ENCODE measurements around the gene ADH1A. TPM values are rescaled to one million over a fixed set of nuclear protein-coding genes. Genes with fewer than 3 reads are reported as not detected.
"Not testable (repeated sequence)": the region's sequence is repeated elsewhere in the genome, so short reads cannot be mapped to it uniquely, and the experiment has no call there.

Gene ADH1A
- polyA plus RNA-seq, 1 donor: 1.3 TPM

DNA sequence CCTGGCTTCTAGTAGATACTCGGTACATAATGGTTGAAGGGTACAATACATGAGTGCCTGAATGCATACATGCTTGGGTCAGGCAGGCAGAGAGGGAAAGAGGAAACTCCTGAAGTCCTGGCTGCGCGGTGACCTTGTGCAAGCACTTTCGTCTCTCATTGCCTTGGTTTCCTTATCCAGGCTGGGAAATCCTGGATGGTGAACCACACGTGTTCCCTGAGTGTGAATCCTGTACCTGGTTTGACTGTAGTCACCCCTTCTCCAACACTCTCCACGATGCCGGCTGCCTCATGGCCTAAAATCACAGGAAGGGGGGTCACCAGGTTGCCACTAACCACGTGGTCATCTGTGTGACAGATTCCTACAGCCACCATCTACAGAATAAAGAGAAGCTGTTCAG is 27.0 kb upstream of the ADH1A start:
- H3K4me1 ChIP-seq (ENCODE audit: control insufficient read depth, insufficient read depth, low read length); H3K27me3 ChIP-seq (ENCODE audit: control insufficient read depth, insufficient read depth, low read length); H3K27ac ChIP-seq (ENCODE audit: low read length); H3K9me3 ChIP-seq (ENCODE audit: control insufficient read depth, low read depth, low read length); H3K36me3 ChIP-seq (ENCODE audit: control insufficient read depth, insufficient read depth, low read length); H3K4me3 ChIP-seq (ENCODE audit: low read length); DNase-seq: not testable (repeated sequence)
- WGBS (ENCODE audit: insufficient coverage, low lambda C conversion rate): no CpG with 5 or more reads among the region's 8 CpGs

DNA sequence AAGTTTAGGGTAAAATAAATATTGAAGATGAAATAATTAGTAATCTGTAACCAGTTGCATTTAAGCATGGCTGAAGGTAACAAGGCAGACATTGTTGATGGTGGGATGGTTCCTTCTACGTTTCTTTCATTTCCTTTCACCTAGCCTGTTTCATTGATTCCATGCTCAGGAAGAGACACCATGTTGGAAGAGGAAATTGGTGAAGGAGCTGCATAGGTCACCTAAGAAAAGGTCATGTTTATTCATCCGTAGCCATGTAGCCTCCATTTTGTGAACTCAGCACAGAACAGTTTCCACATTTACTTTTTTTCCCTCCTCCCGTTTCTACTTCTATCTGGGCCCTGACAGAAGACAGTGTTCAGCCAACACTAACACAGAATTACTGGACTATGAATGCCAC is 26.6 kb upstream of the ADH1A start:
- Histone ChIP-seq H3K9me3 (ENCODE audit: control insufficient read depth, low read depth, low read length) (no peaks in the 10 kb centered on the region), H3K4me3 (ENCODE audit: low read length) (no peak overlapping the region), H3K36me3 (ENCODE audit: control insufficient read depth, insufficient read depth, low read length) (no peaks in the 10 kb centered on the region), H3K4me1 (ENCODE audit: control insufficient read depth, insufficient read depth, low read length) (peaks cover 3% of the 10 kb centered on the region), H3K27me3 (ENCODE audit: control insufficient read depth, insufficient read depth, low read length) (no peaks in the 10 kb centered on the region), H3K27ac (ENCODE audit: low read length) (no peak overlapping the region)
- no peak for DNase-seq
- no CpG with 5 or more reads among the region's 3 CpGs for WGBS (ENCODE audit: insufficient coverage, low lambda C conversion rate)

DNA sequence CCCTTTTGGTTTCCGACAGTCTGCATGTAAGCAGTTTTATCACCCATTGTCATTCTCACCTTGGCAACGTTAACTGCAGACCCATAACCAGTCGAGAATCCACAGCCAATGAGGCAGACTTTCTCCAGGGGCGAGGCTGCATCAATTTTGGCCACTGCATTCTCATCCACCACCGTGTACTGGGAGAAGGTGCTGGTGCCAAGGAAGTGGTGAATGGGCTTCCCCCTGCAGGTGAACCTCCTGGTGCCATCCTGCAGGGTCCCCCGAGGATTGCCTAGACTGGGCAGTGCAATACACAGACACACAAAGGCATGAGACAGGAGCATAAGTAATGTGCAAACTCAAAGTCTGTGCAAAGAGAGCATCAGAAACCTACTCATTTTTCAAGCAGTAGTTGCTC is 25.1 kb upstream of the ADH1A start:
- H3K36me3 ChIP-seq (ENCODE audit: control insufficient read depth, insufficient read depth, low read length): no peaks in the 10 kb centered on the region

DNA sequence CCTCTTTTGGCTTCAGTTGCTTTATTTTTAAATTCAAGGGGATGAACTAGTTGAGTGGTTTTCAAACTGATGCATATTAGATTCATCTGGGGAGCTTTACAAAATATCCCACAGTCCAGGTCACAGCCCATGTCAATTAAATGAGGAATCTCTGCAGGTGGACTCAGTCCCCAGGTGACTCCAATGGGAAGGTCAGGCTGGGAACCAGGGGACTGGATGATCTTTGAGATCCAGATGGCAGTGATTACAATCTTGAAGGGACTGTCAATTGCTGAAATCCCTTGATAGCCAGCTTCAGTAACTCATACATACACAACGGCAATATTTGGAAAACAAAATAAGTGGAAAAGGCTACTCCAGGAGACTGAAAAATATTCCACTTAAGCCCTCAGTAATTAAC is 23.4 kb upstream of the ADH1A start:
- no peaks in the 10 kb centered on the region for H3K9me3 ChIP-seq (ENCODE audit: control insufficient read depth, low read depth, low read length)
- 80% methylated on average over 1 of the region's 1 CpG for WGBS (ENCODE audit: insufficient coverage, low lambda C conversion rate)
- H3K4me1 ChIP-seq (ENCODE audit: control insufficient read depth, insufficient read depth, low read length): no peaks in the 10 kb centered on the region
- H3K36me3 ChIP-seq (ENCODE audit: control insufficient read depth, insufficient read depth, low read length): no peaks in the 10 kb centered on the region
- DNase-seq: no peak
- no peaks in the 10 kb centered on the region for H3K27me3 ChIP-seq (ENCODE audit: control insufficient read depth, insufficient read depth, low read length)
- H3K4me3 ChIP-seq (ENCODE audit: low read length): no peak overlapping the region
- no peak overlapping the region for H3K27ac ChIP-seq (ENCODE audit: low read length)

More for the DNA sequence above, 25.1 kb upstream of the ADH1A start:
- H3K27me3 ChIP-seq (ENCODE audit: control insufficient read depth, insufficient read depth, low read length): no peaks in the 10 kb centered on the region
- H3K27ac ChIP-seq (ENCODE audit: low read length): no peak overlapping the region
- H3K4me3 ChIP-seq (ENCODE audit: low read length): no peak overlapping the region
- DNase-seq: no peak
- no peaks in the 10 kb centered on the region for H3K4me1 ChIP-seq (ENCODE audit: control insufficient read depth, insufficient read depth, low read length)
- no peaks in the 10 kb centered on the region for H3K9me3 ChIP-seq (ENCODE audit: control insufficient read depth, low read depth, low read length)
- WGBS (ENCODE audit: insufficient coverage, low lambda C conversion rate): no CpG with 5 or more reads among the region's 6 CpGs

DNA sequence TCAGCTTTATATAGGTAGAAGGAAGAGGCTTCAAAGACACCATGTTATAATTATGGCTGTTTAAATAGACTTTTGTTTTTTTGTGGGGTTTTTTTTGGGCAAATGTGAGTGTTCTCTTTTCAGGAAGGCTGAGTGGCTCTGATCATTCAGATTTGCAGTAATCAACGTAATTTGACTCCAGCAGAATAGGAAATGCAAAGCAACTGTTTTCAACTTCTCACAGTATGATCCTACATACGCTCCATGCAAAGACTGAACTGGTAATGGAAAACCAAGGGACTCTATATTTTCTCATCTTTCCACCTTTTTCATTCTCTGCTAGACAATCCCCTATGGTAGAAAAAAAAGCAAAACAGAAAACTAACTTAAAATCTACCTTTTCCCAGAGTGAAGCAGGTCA is 19.6 kb upstream of the ADH1A start:
- Histone ChIP-seq H3K27ac (ENCODE audit: low read length) (no peak overlapping the region), H3K9me3 (ENCODE audit: control insufficient read depth, low read depth, low read length) (no peaks in the 10 kb centered on the region), H3K27me3 (ENCODE audit: control insufficient read depth, insufficient read depth, low read length) (no peaks in the 10 kb centered on the region), H3K36me3 (ENCODE audit: control insufficient read depth, insufficient read depth, low read length) (no peaks in the 10 kb centered on the region), H3K4me3 (ENCODE audit: low read length) (no peak overlapping the region), H3K4me1 (ENCODE audit: control insufficient read depth, insufficient read depth, low read length) (no peaks in the 10 kb centered on the region)
- 100% methylated on average over 1 of the region's 2 CpGs for WGBS (ENCODE audit: insufficient coverage, low lambda C conversion rate)
- no peak for DNase-seq

DNA sequence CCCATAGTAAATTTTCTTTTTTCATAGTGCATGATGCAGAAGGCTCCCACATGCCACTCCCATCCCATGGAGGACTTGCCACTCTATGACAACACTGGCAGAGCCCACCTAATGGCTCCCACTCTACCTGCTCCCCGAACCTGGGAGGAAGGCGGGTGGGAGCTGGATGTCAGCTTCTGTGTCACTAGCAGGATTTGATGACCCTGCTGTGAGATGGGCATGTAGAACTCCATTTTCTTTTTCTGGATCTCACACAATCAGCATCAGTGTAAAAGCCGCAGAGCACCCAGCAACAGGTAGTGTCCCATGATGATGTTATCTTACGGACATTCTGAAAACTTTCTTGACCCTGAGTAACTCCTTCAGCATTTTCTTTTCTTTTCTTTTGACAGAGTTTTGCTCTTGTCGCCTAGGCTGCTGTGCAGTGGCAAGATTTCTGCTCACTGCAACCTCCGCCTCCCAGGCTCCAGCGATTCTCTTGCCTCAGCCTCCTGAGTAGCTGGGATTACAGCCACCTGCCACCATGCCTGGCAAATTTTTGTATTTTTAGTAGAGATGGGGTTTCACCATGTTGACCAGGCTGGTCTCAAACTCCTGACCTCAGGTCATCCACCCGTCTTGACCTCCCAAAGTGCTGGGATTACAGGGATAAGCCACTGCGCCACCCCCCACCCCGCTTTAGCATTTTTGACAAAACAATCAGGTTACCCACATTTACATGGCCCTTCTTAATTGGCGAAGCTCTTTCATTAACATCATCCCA is 15.0 kb upstream of the ADH1A start:
- DNase-seq: no peak
- Histone ChIP-seq H3K9me3 (ENCODE audit: control insufficient read depth, low read depth, low read length) (peaks cover 4% of the 10 kb centered on the region), H3K27ac (ENCODE audit: low read length) (no peak overlapping the region), H3K4me1 (ENCODE audit: control insufficient read depth, insufficient read depth, low read length) (no peaks in the 10 kb centered on the region), H3K36me3 (ENCODE audit: control insufficient read depth, insufficient read depth, low read length) (no peaks in the 10 kb centered on the region), H3K4me3 (ENCODE audit: low read length) (no peak overlapping the region), H3K27me3 (ENCODE audit: control insufficient read depth, insufficient read depth, low read length) (no peaks in the 10 kb centered on the region)
- WGBS (ENCODE audit: insufficient coverage, low lambda C conversion rate): 100% methylated on average over 1 of the region's 11 CpGs

DNA sequence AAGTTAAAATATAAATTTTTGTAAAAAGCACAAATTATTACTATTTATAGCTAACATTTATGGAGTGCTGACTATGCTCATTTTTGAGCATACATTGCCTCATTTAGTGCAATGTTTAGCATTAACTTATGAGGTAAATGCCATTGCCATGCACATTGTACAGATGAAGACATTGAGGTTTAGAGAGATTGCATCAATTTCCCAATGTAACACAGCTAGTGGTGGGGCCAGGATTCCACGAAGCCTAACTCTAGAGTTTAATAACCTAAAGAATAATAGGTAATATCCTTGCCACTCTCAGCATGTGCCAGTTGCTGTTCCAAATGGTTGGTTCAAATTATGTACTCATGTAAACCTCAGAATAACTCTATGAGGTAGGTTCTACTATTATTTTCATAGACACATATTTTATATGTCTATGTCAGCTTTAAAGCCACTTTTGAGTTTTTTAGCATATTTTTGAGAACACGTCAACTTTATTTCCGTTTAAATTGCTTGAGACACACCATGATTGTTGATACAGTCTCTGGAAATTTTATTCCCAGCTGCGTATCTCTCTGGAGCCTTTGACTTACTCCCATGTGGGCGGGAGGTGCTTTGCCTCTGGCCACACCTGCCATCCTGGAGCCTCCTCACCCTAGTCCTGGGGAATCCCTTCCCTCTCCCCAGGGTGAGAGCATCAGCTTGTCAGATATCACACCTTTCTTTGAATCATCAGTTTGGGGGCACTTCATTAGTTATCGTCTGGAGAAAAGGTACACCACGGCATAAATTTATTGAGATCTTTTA is 10.8 kb upstream of the ADH1A start:
- Histone ChIP-seq H3K4me3 (ENCODE audit: low read length) (no peak overlapping the region), H3K4me1 (ENCODE audit: control insufficient read depth, insufficient read depth, low read length) (no peaks in the 10 kb centered on the region), H3K27ac (ENCODE audit: low read length) (peak overlapping the region; percentile 16), H3K36me3 (ENCODE audit: control insufficient read depth, insufficient read depth, low read length) (no peaks in the 10 kb centered on the region), H3K27me3 (ENCODE audit: control insufficient read depth, insufficient read depth, low read length) (no peaks in the 10 kb centered on the region), H3K9me3 (ENCODE audit: control insufficient read depth, low read depth, low read length) (peaks cover 7% of the 10 kb centered on the region)
- no peak for DNase-seq
- WGBS (ENCODE audit: insufficient coverage, low lambda C conversion rate): 90% methylated on average over 2 of the region's 7 CpGs

DNA sequence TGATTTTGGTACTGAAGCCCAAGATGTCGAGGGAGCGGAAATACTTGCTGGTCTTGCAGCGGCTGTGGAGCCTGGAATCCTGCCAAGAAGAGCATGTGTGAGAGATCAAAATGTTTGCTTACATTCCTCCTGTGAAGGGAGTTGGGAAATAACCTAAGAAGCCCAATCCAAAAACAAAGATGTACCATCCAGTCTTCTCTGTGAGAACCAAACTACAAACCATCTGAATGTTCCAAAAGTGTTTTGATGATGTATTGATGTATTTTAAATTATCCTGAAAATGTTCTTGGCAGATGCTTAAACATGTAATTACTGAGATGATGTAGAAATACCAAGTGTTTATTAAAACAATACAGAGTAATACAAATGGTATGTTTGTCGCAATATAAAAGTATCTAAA is 10.1 kb upstream of the ADH1A start:
- WGBS (ENCODE audit: insufficient coverage, low lambda C conversion rate): 100% methylated on average over 1 of the region's 4 CpGs
- H3K9me3 ChIP-seq (ENCODE audit: control insufficient read depth, low read depth, low read length): peaks cover 7% of the 10 kb centered on the region
- H3K4me1 ChIP-seq (ENCODE audit: control insufficient read depth, insufficient read depth, low read length): no peaks in the 10 kb centered on the region
- no peaks in the 10 kb centered on the region for H3K27me3 ChIP-seq (ENCODE audit: control insufficient read depth, insufficient read depth, low read length)
- no peaks in the 10 kb centered on the region for H3K36me3 ChIP-seq (ENCODE audit: control insufficient read depth, insufficient read depth, low read length)
- no peak overlapping the region for H3K4me3 ChIP-seq (ENCODE audit: low read length)
- H3K27ac ChIP-seq (ENCODE audit: low read length): no peak overlapping the region
- DNase-seq: peak; percentile 58 to 64

DNA sequence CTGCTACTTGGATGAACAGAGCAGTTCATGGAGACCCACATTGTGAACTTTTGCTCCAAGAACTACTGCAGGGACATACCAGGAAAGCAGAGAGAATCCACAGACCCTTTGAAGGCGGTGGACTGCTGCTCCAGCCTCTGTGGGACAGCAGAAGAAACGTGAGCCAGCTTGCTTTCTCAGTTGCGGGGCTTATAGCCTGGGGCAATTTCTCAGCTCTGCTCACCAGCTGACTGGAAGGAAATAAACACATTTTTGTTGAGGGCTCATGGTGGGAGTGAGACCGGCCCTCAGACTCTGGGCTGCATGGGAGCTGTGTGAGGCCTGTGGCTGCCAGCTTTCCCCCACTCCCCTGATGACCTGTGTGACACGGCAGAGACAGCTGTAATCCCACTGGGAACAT is 2.6 kb upstream of the ADH1A start:
- Histone ChIP-seq H3K9me3 (ENCODE audit: control insufficient read depth, low read depth, low read length) (no peaks in the 10 kb centered on the region), H3K36me3 (ENCODE audit: control insufficient read depth, insufficient read depth, low read length) (no peaks in the 10 kb centered on the region), H3K4me1 (ENCODE audit: control insufficient read depth, insufficient read depth, low read length) (no peaks in the 10 kb centered on the region), H3K27ac (ENCODE audit: low read length) (no peak overlapping the region), H3K4me3 (ENCODE audit: low read length) (no peak overlapping the region), H3K27me3 (ENCODE audit: control insufficient read depth, insufficient read depth, low read length) (no peaks in the 10 kb centered on the region)
- WGBS (ENCODE audit: insufficient coverage, low lambda C conversion rate): no CpG with 5 or more reads among the region's 5 CpGs
- no peak for DNase-seq

DNA sequence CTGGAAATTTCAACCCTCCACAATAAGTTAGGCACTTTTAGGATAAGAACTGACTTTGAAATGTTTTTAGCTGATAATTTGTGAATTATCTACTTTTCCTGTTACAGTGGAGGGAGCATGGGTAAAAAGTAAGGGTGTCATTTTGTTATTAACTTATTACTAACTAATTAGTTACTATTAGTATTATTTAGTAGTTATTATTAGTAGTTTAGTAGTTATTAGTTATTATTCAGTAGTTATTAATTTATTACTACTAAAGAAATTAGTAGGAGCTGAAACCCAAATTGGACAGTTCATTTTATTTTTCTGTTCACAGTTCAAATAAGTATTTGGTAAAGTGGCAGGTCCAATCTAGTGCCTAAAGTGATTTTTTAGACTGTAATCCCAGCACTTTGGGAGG is 5.4 kb downstream of the ADH1A start:
- no peaks in the 10 kb centered on the region for H3K4me1 ChIP-seq (ENCODE audit: control insufficient read depth, insufficient read depth, low read length)
- H3K27me3 ChIP-seq (ENCODE audit: control insufficient read depth, insufficient read depth, low read length): no peaks in the 10 kb centered on the region
- no peaks in the 10 kb centered on the region for H3K9me3 ChIP-seq (ENCODE audit: control insufficient read depth, low read depth, low read length)
- no peak overlapping the region for H3K4me3 ChIP-seq (ENCODE audit: low read length)
- H3K36me3 ChIP-seq (ENCODE audit: control insufficient read depth, insufficient read depth, low read length): no peaks in the 10 kb centered on the region
- DNase-seq: no peak
- no peak overlapping the region for H3K27ac ChIP-seq (ENCODE audit: low read length)

DNA sequence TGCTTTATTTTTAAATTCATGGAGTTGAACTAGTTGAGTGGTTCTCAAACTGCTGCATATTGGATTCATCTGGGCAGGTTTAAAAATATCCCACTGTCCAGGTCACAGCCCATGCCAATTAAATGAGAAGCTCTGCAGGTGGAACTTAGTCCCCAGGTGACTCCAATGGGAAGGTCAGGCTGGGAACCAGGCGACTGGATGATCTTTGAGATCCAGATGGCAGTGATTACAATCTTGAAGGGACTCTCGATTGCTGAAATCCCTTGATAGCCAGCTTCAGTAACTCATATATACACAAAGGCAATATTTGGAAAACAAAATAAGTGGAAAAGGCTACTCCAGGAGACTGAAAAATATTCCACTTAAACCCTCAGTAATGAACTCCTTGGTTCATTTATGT is 8.1 kb downstream of the ADH1A start:
- H3K36me3 ChIP-seq (ENCODE audit: control insufficient read depth, insufficient read depth, low read length): no peaks in the 10 kb centered on the region
- H3K4me1 ChIP-seq (ENCODE audit: control insufficient read depth, insufficient read depth, low read length): no peaks in the 10 kb centered on the region
- no peaks in the 10 kb centered on the region for H3K27me3 ChIP-seq (ENCODE audit: control insufficient read depth, insufficient read depth, low read length)
- DNase-seq: no peak
- H3K9me3 ChIP-seq (ENCODE audit: control insufficient read depth, low read depth, low read length): no peaks in the 10 kb centered on the region
- no peak overlapping the region for H3K4me3 ChIP-seq (ENCODE audit: low read length)
- 83% methylated on average over 1 of the region's 2 CpGs for WGBS (ENCODE audit: insufficient coverage, low lambda C conversion rate)
- H3K27ac ChIP-seq (ENCODE audit: low read length): no peak overlapping the region
